ENCODE results near the gene ETFDH. TPM values are rescaled to one million over a fixed set of nuclear protein-coding genes. Genes with fewer than 3 reads are reported as not detected.
"Not testable (repeated sequence)": the region's sequence is repeated elsewhere in the genome, so short reads cannot be mapped to it uniquely, and the experiment has no call there.

ETFDH gene
- total RNA-seq, 2 donors from 2014 or later: 96.6 to 156 TPM

DNA sequence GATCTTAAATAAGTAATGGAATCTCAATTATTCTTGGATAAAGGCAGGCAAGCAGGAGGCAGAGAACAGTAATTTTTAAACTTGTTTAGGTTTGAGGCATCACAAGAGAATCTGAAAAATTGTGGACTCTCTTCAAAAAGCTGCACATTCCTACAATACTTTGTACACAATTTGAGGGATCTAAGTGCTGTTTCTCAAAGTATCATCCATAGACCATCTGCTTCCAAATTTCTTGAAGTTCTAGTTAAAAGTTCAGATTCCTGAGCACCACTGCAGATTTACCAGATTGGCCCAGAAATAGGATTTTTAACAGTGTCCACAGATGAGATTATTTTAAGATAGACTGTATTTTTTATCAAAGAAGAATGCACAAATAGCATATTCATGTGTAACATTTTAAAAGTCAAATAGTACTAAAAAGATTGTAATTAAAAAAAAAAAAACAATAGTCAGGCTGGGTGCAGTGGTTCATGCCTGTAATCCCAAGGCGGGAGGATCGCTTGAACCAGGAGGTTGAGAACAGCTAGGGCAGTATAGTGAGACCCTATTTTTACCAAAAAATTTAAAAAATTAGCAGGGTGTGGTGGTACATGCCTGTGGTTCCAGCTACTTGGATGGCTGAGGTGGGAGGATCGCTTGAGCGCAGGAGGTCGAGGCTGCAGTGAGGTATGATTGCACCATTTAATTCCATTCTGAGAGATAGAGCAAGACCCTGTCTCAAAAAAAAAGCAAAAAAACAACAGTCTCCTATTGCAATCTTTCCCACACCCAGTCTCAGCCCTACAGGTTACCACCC lies 82.5 kb downstream of the ETFDH start:
- TF ChIP-seq, protein P1, sequence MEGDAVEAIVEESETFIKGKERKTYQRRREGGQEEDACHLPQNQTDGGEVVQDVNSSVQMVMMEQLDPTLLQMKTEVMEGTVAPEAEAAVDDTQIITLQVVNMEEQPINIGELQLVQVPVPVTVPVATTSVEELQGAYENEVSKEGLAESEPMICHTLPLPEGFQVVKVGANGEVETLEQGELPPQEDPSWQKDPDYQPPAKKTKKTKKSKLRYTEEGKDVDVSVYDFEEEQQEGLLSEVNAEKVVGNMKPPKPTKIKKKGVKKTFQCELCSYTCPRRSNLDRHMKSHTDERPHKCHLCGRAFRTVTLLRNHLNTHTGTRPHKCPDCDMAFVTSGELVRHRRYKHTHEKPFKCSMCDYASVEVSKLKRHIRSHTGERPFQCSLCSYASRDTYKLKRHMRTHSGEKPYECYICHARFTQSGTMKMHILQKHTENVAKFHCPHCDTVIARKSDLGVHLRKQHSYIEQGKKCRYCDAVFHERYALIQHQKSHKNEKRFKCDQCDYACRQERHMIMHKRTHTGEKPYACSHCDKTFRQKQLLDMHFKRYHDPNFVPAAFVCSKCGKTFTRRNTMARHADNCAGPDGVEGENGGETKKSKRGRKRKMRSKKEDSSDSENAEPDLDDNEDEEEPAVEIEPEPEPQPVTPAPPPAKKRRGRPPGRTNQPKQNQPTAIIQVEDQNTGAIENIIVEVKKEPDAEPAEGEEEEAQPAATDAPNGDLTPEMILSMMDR (IDR thresholded peaks at IDR 0.05): no peak

DNA sequence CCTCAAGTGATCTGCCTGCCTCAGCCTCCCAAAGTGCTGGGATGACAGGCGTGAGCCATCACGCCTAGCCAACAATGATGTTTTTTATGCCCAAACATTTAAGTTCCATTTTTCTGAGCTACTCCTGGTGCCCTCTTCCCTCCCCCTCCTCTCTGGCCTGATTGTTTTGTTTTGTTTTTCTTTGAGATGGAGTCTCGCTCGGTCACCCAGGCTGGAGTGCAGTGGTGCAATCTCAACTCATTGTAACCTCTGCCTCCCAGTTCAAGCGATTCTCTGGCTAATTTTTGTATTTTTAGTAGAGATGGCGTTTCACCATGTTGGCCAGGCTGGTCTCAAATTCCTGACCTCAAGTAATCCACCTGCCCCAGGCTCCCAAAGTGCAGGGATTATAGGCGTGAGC lies 83.7 kb downstream of the ETFDH start:
- not testable (repeated sequence) for H3K27me3 ChIP-seq; H3K4me3 ChIP-seq; H3K36me3 ChIP-seq; DNase-seq (ENCODE audit: low spot score); H3K9me3 ChIP-seq; H3K27ac ChIP-seq; H3K4me1 ChIP-seq

More for the DNA sequence above, 82.5 kb downstream of the ETFDH start:
- Histone ChIP-seq H3K36me3 (no peaks in the 10 kb centered on the region), H3K4me3 (no peak overlapping the region), H3K4me1 (no peaks in the 10 kb centered on the region), H3K27me3 (no peaks in the 10 kb centered on the region), H3K9me3 (no peaks in the 10 kb centered on the region), H3K27ac (no peak overlapping the region)
- DNase-seq (ENCODE audit: low spot score): no peak

DNA sequence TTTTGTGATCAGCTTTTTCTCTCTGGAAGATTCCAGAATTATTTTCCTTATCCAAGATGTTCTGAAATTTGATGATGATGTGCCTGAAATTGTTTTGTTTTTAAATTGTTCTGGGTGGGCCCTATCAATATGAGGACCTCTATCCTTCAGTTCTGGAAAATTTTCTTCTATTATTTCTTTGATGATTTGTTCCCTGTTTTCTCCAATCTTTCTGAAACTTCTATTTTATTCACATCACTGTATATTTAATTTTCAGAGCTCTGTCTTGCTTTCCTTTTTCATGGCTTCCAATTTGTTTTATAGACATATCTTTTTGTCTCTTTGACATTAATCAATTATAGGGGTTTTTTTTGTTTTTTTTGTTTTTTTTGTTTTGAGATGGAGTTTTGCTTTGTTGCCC lies 84.5 kb downstream of the ETFDH start:
- Histone ChIP-seq H3K4me1 (no peaks in the 10 kb centered on the region), H3K27me3 (no peaks in the 10 kb centered on the region), H3K4me3 (no peak overlapping the region), H3K9me3 (no peaks in the 10 kb centered on the region), H3K36me3 (no peaks in the 10 kb centered on the region), H3K27ac (no peak overlapping the region)
- no peak for DNase-seq (ENCODE audit: low spot score)
- TF ChIP-seq, protein P1 (IDR thresholded peaks at IDR 0.05): no peak

DNA sequence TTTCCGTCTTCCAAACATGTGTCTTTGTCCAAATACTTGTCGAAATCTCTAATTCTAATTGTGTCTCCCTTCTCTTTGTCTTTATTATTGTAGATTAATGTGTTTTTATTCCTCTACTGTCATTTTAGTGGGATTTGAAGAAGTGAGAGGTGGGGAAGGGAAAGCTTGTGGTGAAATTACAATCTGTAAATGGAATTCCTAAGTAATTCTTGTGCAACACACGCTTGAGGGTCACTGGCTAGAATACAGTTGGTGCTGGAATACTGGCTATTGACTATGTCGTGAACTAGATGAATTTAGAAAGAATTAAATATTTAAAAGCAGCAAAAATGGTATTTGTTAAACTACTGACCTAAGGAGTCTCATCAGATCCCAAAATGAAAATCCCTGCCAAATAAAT lies 86.0 kb downstream of the ETFDH start:
- Histone ChIP-seq H3K27me3 (no peaks in the 10 kb centered on the region), H3K4me1 (no peaks in the 10 kb centered on the region)
- TF ChIP-seq, protein P1 (IDR thresholded peaks at IDR 0.05): no peak

DNA sequence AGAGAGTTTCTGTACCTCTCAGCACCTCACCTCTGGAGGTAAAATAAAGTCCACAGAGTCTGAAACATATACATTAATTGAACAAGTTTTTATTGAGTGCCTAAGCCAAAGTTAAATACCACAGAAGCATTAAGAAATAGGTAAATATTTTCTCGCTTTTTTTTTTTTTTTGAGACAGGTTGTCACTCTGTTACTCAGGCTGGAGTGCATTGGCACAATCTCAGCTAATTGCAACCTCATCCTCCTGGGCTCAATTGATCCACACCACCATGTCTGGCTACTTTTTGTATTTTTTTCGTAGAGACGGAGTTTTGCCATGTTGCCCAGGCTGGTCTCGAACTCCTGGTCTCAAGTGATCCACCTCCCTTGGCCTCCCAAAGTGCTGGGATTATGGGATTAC lies 86.6 kb downstream of the ETFDH start:
- TF ChIP-seq, protein P1 (IDR thresholded peaks at IDR 0.05): no peak
- Histone ChIP-seq H3K36me3 (no peaks in the 10 kb centered on the region), H3K27ac (no peak overlapping the region)

More for the DNA sequence above, 86.0 kb downstream of the ETFDH start:
- H3K9me3 ChIP-seq: no peaks in the 10 kb centered on the region
- DNase-seq (ENCODE audit: low spot score): no peak
- no peak overlapping the region for H3K27ac ChIP-seq
- H3K36me3 ChIP-seq: no peaks in the 10 kb centered on the region
- no peak overlapping the region for H3K4me3 ChIP-seq

More for the DNA sequence above, 86.6 kb downstream of the ETFDH start:
- no peak for DNase-seq (ENCODE audit: low spot score)
- no peak overlapping the region for H3K4me3 ChIP-seq
- no peaks in the 10 kb centered on the region for H3K27me3 ChIP-seq
- no peaks in the 10 kb centered on the region for H3K9me3 ChIP-seq
- no peaks in the 10 kb centered on the region for H3K4me1 ChIP-seq

Other genes starting within 250 kb of the ETFDH start
- gene RXFP1, start 150.4 kb upstream of the ETFDH start, total RNA-seq: not detected
- gene C4orf46, start 409 bp upstream of the ETFDH start, total RNA-seq: 1 to 10 TPM; 3.2 to 4.2 TPM
- gene PPID, start 51.1 kb downstream of the ETFDH start, total RNA-seq: 10 to 100 TPM; 18.0 to 31.9 TPM
- gene FNIP2, start 96.7 kb downstream of the ETFDH start, total RNA-seq: 10 to 100 TPM; 38.3 to 42.4 TPM